ENCODE measurements around the gene PIP5K1B. TPM values are rescaled to one million over a fixed set of nuclear protein-coding genes. Genes with fewer than 3 reads are reported as not detected.

Gene PIP5K1B
- total RNA-seq, 1 experiment from 2014 or later, result 2.5 TPM

DNA sequence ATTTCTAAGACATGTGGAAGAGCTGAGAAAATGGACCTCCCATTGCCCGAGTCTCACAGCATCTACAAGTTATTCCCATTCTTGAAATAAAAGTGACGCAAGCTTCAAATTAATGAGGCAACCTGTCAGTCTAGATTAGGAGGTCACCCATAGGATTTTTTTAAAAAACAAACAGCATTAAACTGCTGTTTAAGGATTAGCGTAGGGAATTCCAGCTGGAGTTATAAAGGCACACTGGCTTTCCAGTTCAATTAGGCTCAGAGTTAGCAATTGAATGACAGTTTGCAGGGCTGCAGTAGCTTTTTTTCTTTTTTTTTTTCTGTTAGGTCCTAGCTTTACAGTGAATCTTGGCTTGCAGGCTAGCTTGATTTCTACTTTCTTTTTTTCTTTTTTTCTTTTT is 292.6 kb downstream of the PIP5K1B start:
- Histone ChIP-seq H4K8ac (replicated peaks; ENCODE audit: insufficient read length, low read depth, low read length) (no peak overlapping the region), H3K14ac (ENCODE audit: insufficient read depth, low read length) (no peak overlapping the region), H4K20me1 (ENCODE audit: control insufficient read depth, insufficient read depth, insufficient read length) (no peaks in the 10 kb centered on the region), H3K9ac (ENCODE audit: extremely low read depth, insufficient read length, low read length) (no peak overlapping the region), H2BK12ac (ENCODE audit: insufficient read length, low read depth, low read length) (no peak overlapping the region), H4K91ac (ENCODE audit: insufficient read length, low read depth, low read length) (no peak overlapping the region), H4K5ac (ENCODE audit: insufficient read length, low read depth, low read length) (no peak overlapping the region), H3K4ac (ENCODE audit: low read depth, low read length) (no peak overlapping the region), H3K23ac (ENCODE audit: insufficient read length, low read depth, low read length) (no peak overlapping the region), H3K18ac (ENCODE audit: insufficient read length, low read depth, low read length) (no peak overlapping the region), H3K23me2 (ENCODE audit: insufficient read length, low read depth, low read length, poor library complexity, severe bottlenecking) (no peaks in the 10 kb centered on the region), H3K9me3 (ENCODE audit: control insufficient read depth, low read depth, low read length) (no peaks in the 10 kb centered on the region), H2BK120ac (ENCODE audit: low read depth, low read length, poor library complexity, severe bottlenecking) (no peak overlapping the region), H2BK15ac (ENCODE audit: low read depth, low read length) (no peak overlapping the region), H3K4me1 (ENCODE audit: insufficient read depth, low read length) (no peaks in the 10 kb centered on the region), H3K56ac (ENCODE audit: insufficient read length, low read depth, low read length) (no peak overlapping the region), H2BK20ac (ENCODE audit: low read depth, low read length, poor library complexity, severe bottlenecking) (no peak overlapping the region), H3K79me1 (ENCODE audit: insufficient read depth, low read depth, low read length, poor library complexity, severe bottlenecking) (no peaks in the 10 kb centered on the region), H2AK5ac (ENCODE audit: insufficient read length, low read length) (no peak overlapping the region), H2AFZ (ENCODE audit: low read length) (no peak overlapping the region), H3K27ac (ENCODE audit: insufficient read length, low read depth, low read length) (no peak overlapping the region), H3K27me3 (ENCODE audit: insufficient read depth, low read length) (no peaks in the 10 kb centered on the region), H3T11ph (ENCODE audit: low read length) (no peak overlapping the region), H3K4me2 (ENCODE audit: insufficient read depth, insufficient read length, low read length) (no peak overlapping the region), H3K79me2 (ENCODE audit: insufficient read depth, low read length) (no peaks in the 10 kb centered on the region), H2BK5ac (ENCODE audit: insufficient read length, low read length) (no peak overlapping the region)
- TF ChIP-seq, protein P1, sequence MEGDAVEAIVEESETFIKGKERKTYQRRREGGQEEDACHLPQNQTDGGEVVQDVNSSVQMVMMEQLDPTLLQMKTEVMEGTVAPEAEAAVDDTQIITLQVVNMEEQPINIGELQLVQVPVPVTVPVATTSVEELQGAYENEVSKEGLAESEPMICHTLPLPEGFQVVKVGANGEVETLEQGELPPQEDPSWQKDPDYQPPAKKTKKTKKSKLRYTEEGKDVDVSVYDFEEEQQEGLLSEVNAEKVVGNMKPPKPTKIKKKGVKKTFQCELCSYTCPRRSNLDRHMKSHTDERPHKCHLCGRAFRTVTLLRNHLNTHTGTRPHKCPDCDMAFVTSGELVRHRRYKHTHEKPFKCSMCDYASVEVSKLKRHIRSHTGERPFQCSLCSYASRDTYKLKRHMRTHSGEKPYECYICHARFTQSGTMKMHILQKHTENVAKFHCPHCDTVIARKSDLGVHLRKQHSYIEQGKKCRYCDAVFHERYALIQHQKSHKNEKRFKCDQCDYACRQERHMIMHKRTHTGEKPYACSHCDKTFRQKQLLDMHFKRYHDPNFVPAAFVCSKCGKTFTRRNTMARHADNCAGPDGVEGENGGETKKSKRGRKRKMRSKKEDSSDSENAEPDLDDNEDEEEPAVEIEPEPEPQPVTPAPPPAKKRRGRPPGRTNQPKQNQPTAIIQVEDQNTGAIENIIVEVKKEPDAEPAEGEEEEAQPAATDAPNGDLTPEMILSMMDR (conservative IDR thresholded peaks at IDR 0.05), result no peak
- Mint-ChIP-seq H3K4me3 (no peak overlapping the region), H3K27ac (peak overlapping the region in 1 of 3 experiments; percentile 9; a peak in 2 of 7 replicates), H3K4me1 (peaks cover 26 to 38% of the 10 kb centered on the region in 2 experiments), H3K36me3 (ENCODE audit: insufficient read depth in 1 of 3, low read depth in 3 of 3) (no peaks in the 10 kb centered on the region), H3K27me3 (ENCODE audit: low read depth) (no peaks in the 10 kb centered on the region; the same call in 1 of the 2 replicates), H3K9me3 (no peaks in the 10 kb centered on the region)
- no peak for DNase-seq
- WGBS (ENCODE audit: extremely low coverage, insufficient read length, low lambda C conversion rate), result no CpG with 5 or more reads among the region's 3 CpGs
